Mucosa of stomach (tissue), 1 donor: ENCODE results near the gene KCNMA1.

ENCODE experiments used
- H3K27me3 ChIP-seq: one replicate; pipeline ENCODE4 v1.7.0; 2013; ENCODE audit warnings: mild to moderate bottlenecking, low read length; ENCODE audit not compliant: control insufficient read depth, insufficient read depth
- H3K36me3 ChIP-seq: one replicate; pipeline ENCODE4 v1.7.0; 2013; ENCODE audit warnings: low read length; ENCODE audit not compliant: control insufficient read depth, insufficient read depth
- H3K4me1 ChIP-seq: one replicate; pipeline ENCODE4 v1.7.0; 2013; ENCODE audit warnings: mild to moderate bottlenecking, low read length; ENCODE audit not compliant: control insufficient read depth, insufficient read depth
- H3K4me3 ChIP-seq: one replicate; pipeline ENCODE4 v1.7.0; 2013; ENCODE audit warnings: low read length
- H3K9ac ChIP-seq: one replicate; pipeline ENCODE4 v1.7.0; 2013; ENCODE audit warnings: mild to moderate bottlenecking, low read length, moderate library complexity
- H3K9me3 ChIP-seq: one replicate; pipeline ENCODE4 v1.7.0; 2013; ENCODE audit warnings: mild to moderate bottlenecking, low read length, moderate library complexity; ENCODE audit not compliant: control insufficient read depth
- donor health status: Pancreatic carcinoma.

KCNMA1 gene

DNA sequence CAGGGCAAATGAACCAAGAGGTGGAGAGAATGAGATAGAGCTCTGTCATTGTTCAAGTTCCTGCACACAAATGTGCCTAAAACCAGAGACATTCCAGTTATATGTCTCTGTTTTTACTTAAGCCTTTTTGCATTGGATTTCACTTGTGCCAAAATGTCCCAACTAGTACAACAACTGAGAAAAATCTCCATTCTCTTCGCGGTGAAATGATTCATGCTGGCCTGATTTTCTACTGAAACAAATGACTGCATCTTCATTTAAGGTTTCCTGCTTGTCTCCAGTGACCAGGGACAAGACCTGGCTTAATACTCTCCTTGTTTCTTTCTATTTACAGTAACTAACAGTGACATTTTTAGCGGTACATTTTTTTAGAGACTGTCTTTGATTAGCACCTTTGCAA is 714.9 kb downstream of the KCNMA1 start:
- H3K9me3 ChIP-seq, result no peaks in the 10 kb centered on the region
- H3K9ac ChIP-seq, result no peak overlapping the region
- H3K27me3 ChIP-seq, result no peaks in the 10 kb centered on the region
- H3K36me3 ChIP-seq, result no peaks in the 10 kb centered on the region
- no peaks in the 10 kb centered on the region for H3K4me1 ChIP-seq
- H3K4me3 ChIP-seq, result no peak overlapping the region

- no peaks in the 10 kb centered on the region for H3K36me3 ChIP-seq
- no peak overlapping the region for H3K9ac ChIP-seq
- no peaks in the 10 kb centered on the region for H3K4me1 ChIP-seq
- H3K4me3 ChIP-seq, result no peak overlapping the region
- no peaks in the 10 kb centered on the region for H3K9me3 ChIP-seq
- H3K27me3 ChIP-seq, result no peaks in the 10 kb centered on the region
These were observed 716.1 kb downstream of the KCNMA1 start for GRCh38 chr10:76921383-76922010.

DNA sequence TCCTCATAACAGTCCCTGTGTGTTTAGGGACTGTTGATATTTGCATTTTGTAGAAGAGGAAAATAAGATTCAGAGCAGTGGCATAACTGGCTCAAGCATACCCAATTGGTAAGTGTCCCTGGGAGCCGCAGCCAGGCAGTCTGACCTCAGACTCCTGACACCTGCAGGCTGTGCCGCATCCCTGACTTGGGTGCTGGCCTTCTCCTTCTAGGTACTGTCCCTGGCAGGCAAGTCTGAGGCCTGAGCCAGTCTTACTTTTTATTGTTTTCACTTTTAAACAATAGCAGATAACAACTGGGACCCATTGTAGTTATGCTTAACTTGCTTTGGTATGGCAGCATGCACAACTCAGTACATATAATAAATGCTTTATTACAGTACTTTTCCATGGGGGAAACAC is 717.0 kb downstream of the KCNMA1 start:
- H3K9ac ChIP-seq, result no peak overlapping the region
- no peaks in the 10 kb centered on the region for H3K36me3 ChIP-seq
- no peaks in the 10 kb centered on the region for H3K4me1 ChIP-seq
- H3K9me3 ChIP-seq, result no peaks in the 10 kb centered on the region
- no peaks in the 10 kb centered on the region for H3K27me3 ChIP-seq
- H3K4me3 ChIP-seq, result no peak overlapping the region

GRCh38 chr10:76918106-76918505 is 719.5 kb downstream of the KCNMA1 start:
- Histone ChIP-seq H3K4me1 (no peaks in the 10 kb centered on the region), H3K9ac (no peak overlapping the region), H3K9me3 (no peaks in the 10 kb centered on the region), H3K4me3 (no peak overlapping the region), H3K36me3 (no peaks in the 10 kb centered on the region), H3K27me3 (no peaks in the 10 kb centered on the region)

- Histone ChIP-seq H3K4me3 (no peak overlapping the region), H3K27me3 (no peaks in the 10 kb centered on the region), H3K36me3 (no peaks in the 10 kb centered on the region), H3K4me1 (no peaks in the 10 kb centered on the region), H3K9ac (no peak overlapping the region), H3K9me3 (no peaks in the 10 kb centered on the region)
These were observed 720.5 kb downstream of the KCNMA1 start for GRCh38 chr10:76917071-76917470.

DNA sequence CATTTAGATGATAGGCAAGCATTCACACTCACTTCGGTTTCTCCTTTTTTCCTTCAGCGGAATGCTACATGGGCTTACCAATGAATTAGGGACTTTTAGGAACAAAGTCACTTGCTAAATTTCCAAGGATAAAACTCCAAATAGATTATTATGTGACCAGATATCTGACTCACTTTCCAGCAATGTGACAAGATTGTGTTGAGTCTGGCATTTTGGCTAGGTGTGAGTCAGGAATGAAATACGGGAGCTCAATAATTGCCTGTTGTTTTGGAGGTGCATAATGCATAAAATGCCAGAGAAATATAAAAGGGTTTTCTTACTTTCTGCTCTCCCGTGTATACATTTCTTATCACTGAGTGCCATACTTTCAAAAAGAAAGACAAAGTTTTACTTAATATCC is 721.1 kb downstream of the KCNMA1 start:
- H3K27me3 ChIP-seq, result no peaks in the 10 kb centered on the region
- H3K9ac ChIP-seq, result no peak overlapping the region
- H3K4me1 ChIP-seq, result no peaks in the 10 kb centered on the region
- H3K4me3 ChIP-seq, result no peak overlapping the region
- no peaks in the 10 kb centered on the region for H3K9me3 ChIP-seq
- H3K36me3 ChIP-seq, result no peaks in the 10 kb centered on the region

DNA sequence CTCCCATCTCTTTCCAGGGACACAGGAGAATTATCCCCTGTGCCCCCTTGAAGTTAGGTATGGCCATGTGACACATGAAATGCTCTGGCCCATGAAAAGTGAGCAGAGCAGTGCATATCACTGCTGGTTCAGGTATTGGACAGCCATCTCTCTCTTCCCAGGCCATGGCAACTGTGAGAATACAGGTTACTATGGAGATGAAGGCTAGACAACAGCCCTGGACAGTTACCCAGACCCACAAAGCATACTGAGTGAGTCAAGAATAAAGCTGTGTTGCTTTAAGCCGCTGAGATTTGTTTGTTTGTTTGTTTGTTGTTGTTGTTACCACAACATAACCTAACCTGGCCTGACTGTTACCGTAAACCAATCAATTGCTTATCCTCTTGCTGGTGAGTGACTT is 722.3 kb downstream of the KCNMA1 start:
- H3K4me1 ChIP-seq, result no peaks in the 10 kb centered on the region
- no peaks in the 10 kb centered on the region for H3K9me3 ChIP-seq
- no peaks in the 10 kb centered on the region for H3K27me3 ChIP-seq
- H3K9ac ChIP-seq, result no peak overlapping the region
- H3K4me3 ChIP-seq, result no peak overlapping the region
- no peaks in the 10 kb centered on the region for H3K36me3 ChIP-seq

DNA sequence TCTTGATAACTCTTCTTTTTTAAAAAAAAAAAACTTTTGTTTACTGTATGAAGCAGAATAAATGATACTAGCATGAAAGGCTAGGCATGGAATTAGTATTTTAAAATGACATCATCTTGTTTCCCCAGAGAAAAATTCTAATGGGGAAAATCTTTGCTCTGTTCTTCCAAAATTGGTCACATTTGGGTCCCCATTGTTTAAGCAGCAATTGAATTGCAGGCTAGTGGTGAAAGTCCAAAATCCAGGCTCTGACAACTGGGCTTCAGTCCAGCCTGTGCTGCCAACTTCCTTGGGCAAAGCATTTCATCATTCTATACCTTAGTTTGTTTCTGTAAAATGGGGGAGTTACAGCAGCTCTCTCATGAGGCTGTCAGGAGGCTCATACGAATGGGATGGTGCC is 726.4 kb downstream of the KCNMA1 start:
- H3K4me1 ChIP-seq, result no peaks in the 10 kb centered on the region
- no peak overlapping the region for H3K9ac ChIP-seq
- H3K4me3 ChIP-seq, result no peak overlapping the region
- no peaks in the 10 kb centered on the region for H3K27me3 ChIP-seq
- no peaks in the 10 kb centered on the region for H3K36me3 ChIP-seq
- no peaks in the 10 kb centered on the region for H3K9me3 ChIP-seq

DNA sequence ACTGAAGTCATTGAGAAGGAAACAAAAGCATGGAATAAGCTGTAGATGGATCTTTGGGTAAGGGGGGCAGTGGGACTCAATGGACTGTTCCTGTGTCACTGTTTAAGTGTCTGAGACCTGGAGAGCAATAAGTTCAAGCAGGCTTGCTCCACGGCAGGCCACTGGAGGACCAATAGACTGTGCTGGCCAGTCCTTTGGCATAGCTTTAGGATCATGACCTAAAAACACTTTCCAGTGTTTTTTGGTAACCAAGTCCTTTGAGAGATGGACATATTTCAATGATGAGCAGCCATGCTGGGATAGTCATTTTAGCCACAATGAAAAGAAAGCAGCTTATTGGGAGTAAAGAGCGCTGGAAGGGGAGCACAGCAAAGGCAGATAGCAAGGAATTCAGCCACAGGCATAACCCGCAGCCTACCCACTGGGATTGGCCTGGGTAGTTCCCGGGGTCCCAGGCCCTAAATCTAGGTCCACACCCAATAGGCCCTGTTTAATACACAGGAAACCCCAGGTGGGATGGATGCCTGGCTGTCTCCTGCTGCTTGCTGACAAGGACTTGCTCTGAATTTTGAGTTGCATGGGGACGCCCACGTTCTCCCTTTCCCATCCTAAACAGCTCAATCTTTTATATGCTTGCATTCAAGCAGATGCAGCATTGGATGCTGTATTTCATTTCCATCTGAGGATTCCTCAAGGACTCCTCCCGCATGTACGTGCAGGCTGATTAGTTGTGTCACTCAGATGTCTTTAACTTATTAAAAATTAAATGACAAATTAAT is 727.2 kb downstream of the KCNMA1 start:
- Histone ChIP-seq H3K9me3 (no peaks in the 10 kb centered on the region), H3K27me3 (no peaks in the 10 kb centered on the region), H3K4me1 (no peaks in the 10 kb centered on the region), H3K9ac (no peak overlapping the region), H3K4me3 (no peak overlapping the region), H3K36me3 (no peaks in the 10 kb centered on the region)

DNA sequence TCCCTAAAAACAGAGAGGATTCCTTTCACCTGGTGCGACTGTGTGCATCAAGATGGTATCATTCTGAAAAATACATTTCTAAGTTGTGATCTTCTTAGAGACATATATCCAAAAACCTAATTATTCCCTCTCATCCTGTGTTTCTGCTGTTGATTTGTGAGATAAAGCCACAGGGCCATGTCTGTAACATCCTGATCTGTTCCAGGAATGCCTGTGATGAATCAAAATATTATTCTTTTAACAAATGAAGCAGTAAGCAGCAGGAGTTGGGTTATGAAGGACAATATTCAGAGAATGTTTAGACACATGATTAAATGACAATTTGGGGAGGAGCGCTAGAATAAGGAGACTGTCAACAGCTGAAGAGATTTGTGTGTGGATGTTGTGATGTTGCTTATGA is 731.4 kb downstream of the KCNMA1 start:
- H3K27me3 ChIP-seq, result no peaks in the 10 kb centered on the region

GRCh38 chr10:76905251-76905650 is 732.4 kb downstream of the KCNMA1 start:
- H3K27me3 ChIP-seq, result no peaks in the 10 kb centered on the region
- H3K4me3 ChIP-seq, result no peak overlapping the region
- H3K4me1 ChIP-seq, result no peaks in the 10 kb centered on the region
- H3K9ac ChIP-seq, result no peak overlapping the region
- H3K36me3 ChIP-seq, result no peaks in the 10 kb centered on the region
- no peaks in the 10 kb centered on the region for H3K9me3 ChIP-seq

More for the DNA sequence above, 731.4 kb downstream of the KCNMA1 start:
- no peaks in the 10 kb centered on the region for H3K9me3 ChIP-seq
- H3K4me3 ChIP-seq, result no peak overlapping the region
- no peak overlapping the region for H3K9ac ChIP-seq
- H3K36me3 ChIP-seq, result no peaks in the 10 kb centered on the region
- H3K4me1 ChIP-seq, result no peaks in the 10 kb centered on the region

- H3K4me1 ChIP-seq, result no peaks in the 10 kb centered on the region
- no peaks in the 10 kb centered on the region for H3K36me3 ChIP-seq
- no peaks in the 10 kb centered on the region for H3K9me3 ChIP-seq
These were observed 734.1 kb downstream of the KCNMA1 start for GRCh38 chr10:76903387-76903945.

More at GRCh38 chr10:76903387-76903945, 734.1 kb downstream of the KCNMA1 start:
- no peaks in the 10 kb centered on the region for H3K27me3 ChIP-seq
- H3K9ac ChIP-seq, result no peak overlapping the region
- H3K4me3 ChIP-seq, result no peak overlapping the region
